SH-SY5Y (cell line): ENCODE data around the gene TXNRD1.

ENCODE experiments used
- GATA2 ChIP-seq: IDR thresholded peaks from 2 replicates; pipeline ENCODE4 v1.6.1; 2011; ENCODE audit warnings: mild to moderate bottlenecking, low read depth, low read length
- GATA3 ChIP-seq: IDR thresholded peaks from 2 replicates; pipeline ENCODE4 v1.6.1; 2011; ENCODE audit warnings: low read depth, mild to moderate bottlenecking, low read length, moderate library complexity

DNA sequence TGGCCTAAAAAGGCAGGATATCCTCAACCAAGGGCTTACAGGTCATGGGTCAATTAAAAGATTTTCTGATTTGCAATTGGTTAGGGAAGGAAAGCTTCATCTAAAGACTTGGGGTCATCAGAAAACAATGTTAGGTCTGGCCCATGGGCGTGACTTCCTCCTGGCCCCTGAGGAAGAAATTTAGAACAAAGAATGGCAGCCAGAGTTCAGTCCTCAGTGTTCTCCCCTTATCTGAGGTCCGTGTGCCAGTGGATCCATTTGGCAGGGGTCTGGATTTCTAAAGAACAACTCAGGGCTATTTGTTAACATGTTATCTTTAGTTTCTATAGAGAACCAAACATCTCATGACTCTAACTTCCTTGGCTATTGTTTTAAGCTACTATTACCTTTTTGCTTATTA, 49.8 kb upstream of the TXNRD1 start:
- TF ChIP-seq GATA2 (no peak), GATA3 (no peak)
